GM12878 (cell line): ENCODE data around the gene ISM1. TPM values are rescaled to one million over a fixed set of nuclear protein-coding genes. Genes with fewer than 3 reads are reported as not detected.

Experiments
- ATAC-seq: fragments of 200-7000 bp; cut with Tn5 transposase; 3 replicates; pipeline ENCODE4 v1.9.1; 2020; ENCODE audit warnings: mild to moderate bottlenecking, moderate library complexity
- BruUV-seq: library from RNA; stranded (reverse); fragments of 400-500 nt; replicated peaks from 2 replicates; lab custom pipeline; 2021; lab: Mats Ljungman, UMichigan
- CTCF ChIA-PET: fragments of 300-600 bp; sonication (Branson Sonifier 250); formaldehyde crosslinking; extraction: SDS; loops from one replicate; lab custom pipeline; 2021; ENCODE audit warnings: inconsistent platforms; lab: Yijun Ruan, JAX
- POLR2A ChIA-PET: fragments of 350-600 bp; formaldehyde crosslinking; extraction: SDS; loops from one replicate; lab custom pipeline; 2021; ENCODE audit warnings: inconsistent platforms; lab: Charles Lee
- RAD21 ChIA-PET: fragments of 300-600 bp; sonication (Branson Sonifier 250); formaldehyde crosslinking; loops from one replicate; lab custom pipeline; 2023; ENCODE audit warnings: antibody characterized with exemption; ENCODE audit not compliant: unreplicated experiment; lab: Charles Lee
- SMC1A ChIA-PET: fragments of 300-600 bp; sonication (Branson Sonifier 250); formaldehyde crosslinking; loops from one replicate; lab custom pipeline; 2023; ENCODE audit not compliant: unreplicated experiment, uncharacterized antibody; lab: Charles Lee
- DNase-seq: peaks from one replicate; pipeline ENCODE4 v3.0.0-alpha.2; 2011; ENCODE audit warnings: low read depth, low spot score
- FAIRE-seq: peaks from 3 replicates; lab custom pipeline; 2011; peaks lifted over from hg19 to GRCh38; lab: Jason Lieb, UNC
- H2AFZ ChIP-seq: 2 replicates; pipeline ENCODE4 v1.6.0; 2011; ENCODE audit warnings: low read depth, low read length, control low read depth; ENCODE audit not compliant: control insufficient read depth
- H3K27ac ChIP-seq: 2 replicates; pipeline ENCODE4 v1.5.1; 2011; ENCODE audit warnings: control low read depth; ENCODE audit not compliant: control insufficient read depth, insufficient read depth
- H3K27me3 ChIP-seq, 2 experiments: replicated peaks in 1 of 2; 2 replicates each; pipeline versions ENCODE4 v1.6.0 to v1.6.1; 2011; ENCODE audit warnings: low read length in 1 of 2; ENCODE audit not compliant: control insufficient read depth in 2 of 2, insufficient read depth in 2 of 2
- H3K36me3 ChIP-seq, 2 experiments: 2 replicates each; pipeline ENCODE4 v1.5.1; 2011; ENCODE audit warnings: low read length in 1 of 2; ENCODE audit not compliant: control insufficient read depth in 2 of 2, insufficient read depth in 2 of 2
- H3K4me1 ChIP-seq: 2 replicates; pipeline ENCODE4 v1.6.1; 2011; ENCODE audit warnings: mild to moderate bottlenecking, low read length, moderate library complexity, mixed read lengths; ENCODE audit not compliant: control insufficient read depth, insufficient read depth
- H3K4me2 ChIP-seq: 2 replicates; pipeline ENCODE4 v1.6.0; 2011; ENCODE audit warnings: control low read depth; ENCODE audit not compliant: control insufficient read depth, insufficient read depth
- H3K4me3 ChIP-seq: fragments of 200-600 bp; sonication (generic); 2 replicates; pipeline ENCODE4 v1.5.1; 2016
- H3K79me2 ChIP-seq: 2 replicates; pipeline ENCODE4 v1.6.0; 2011; ENCODE audit warnings: low read length; ENCODE audit not compliant: control insufficient read depth, insufficient read depth
- H3K9ac ChIP-seq: 2 replicates; pipeline ENCODE4 v1.8.0; 2011; ENCODE audit warnings: low read length, control low read depth, mixed read lengths; ENCODE audit not compliant: control insufficient read depth, insufficient read depth
- H3K9me3 ChIP-seq: replicated peaks from 3 replicates; pipeline ENCODE4 v1.5.1; 2011; ENCODE audit warnings: mild to moderate bottlenecking, low read length; ENCODE audit not compliant: control insufficient read depth, insufficient read depth
- H4K20me1 ChIP-seq: 2 replicates; pipeline ENCODE4 v1.6.0; 2011; ENCODE audit not compliant: control insufficient read depth, insufficient read depth
- ASH2L ChIP-seq: fragments of 300-600, 200-600 bp; sonication (generic); IDR thresholded peaks from 2 replicates; pipeline ENCODE4 v1.6.1; 2017; ENCODE audit warnings: low read depth, mild to moderate bottlenecking, borderline replicate concordance
- JUND ChIP-seq: IDR thresholded peaks from 2 replicates; pipeline ENCODE4 v1.6.1; 2012; ENCODE audit warnings: low read depth, mild to moderate bottlenecking, low read length, improper control_type of control experiment, moderate library complexity
- KAT2A ChIP-seq: conservative IDR thresholded peaks from 2 replicates; pipeline ENCODE4 v1.6.1; 2011; ENCODE audit warnings: low read depth, low read length; ENCODE audit not compliant: control insufficient read depth
- MLLT1 ChIP-seq: fragments of 450-650 bp; IDR thresholded peaks from 2 replicates; pipeline ENCODE4 v1.6.1; 2016; ENCODE audit warnings: mild to moderate bottlenecking
- MTA3 ChIP-seq: IDR thresholded peaks from 2 replicates; pipeline ENCODE4 v1.6.1; 2012; ENCODE audit warnings: low read length, inconsistent platforms, borderline replicate concordance
- NFYA ChIP-seq: IDR thresholded peaks from 2 replicates; pipeline ENCODE4 v1.6.1; 2011; ENCODE audit warnings: low read depth, mild to moderate bottlenecking, low read length, improper control_type of control experiment, borderline replicate concordance
- NFYB ChIP-seq: IDR thresholded peaks from 2 replicates; pipeline ENCODE4 v1.6.1; 2011; ENCODE audit warnings: low read depth, mild to moderate bottlenecking, low read length, improper control_type of control experiment, moderate library complexity; ENCODE audit not compliant: insufficient read depth
- NR2C2 ChIP-seq: IDR thresholded peaks from 2 replicates; pipeline ENCODE4 v1.6.1; 2011; ENCODE audit warnings: borderline replicate concordance, low read depth; ENCODE audit not compliant: control insufficient read depth, insufficient read length
- POLR2AphosphoS5 ChIP-seq: IDR thresholded peaks from 2 replicates; pipeline ENCODE4 v1.6.1; 2011; ENCODE audit warnings: mild to moderate bottlenecking, low read length, inconsistent platforms
- RAD21 ChIP-seq: IDR thresholded peaks from 2 replicates; pipeline ENCODE4 v1.6.1; 2011; ENCODE audit warnings: mild to moderate bottlenecking, low read depth, low read length, moderate library complexity; ENCODE audit not compliant: insufficient read depth
- RAD51 ChIP-seq: fragments of 450-650 bp; IDR thresholded peaks from 2 replicates; pipeline ENCODE4 v1.6.1; 2016; ENCODE audit warnings: moderate library complexity, mild to moderate bottlenecking, inconsistent platforms
- ZNF207 ChIP-seq: fragments of 450-650 bp; IDR thresholded peaks from 2 replicates; pipeline ENCODE4 v1.6.1; 2014; ENCODE audit warnings: antibody characterized with exemption, mild to moderate bottlenecking, borderline replicate concordance
- ZNF274 ChIP-seq: IDR thresholded peaks from one replicate; pipeline ENCODE4 v1.8.0; 2011; ENCODE audit not compliant: insufficient read length, insufficient read depth
- ZZZ3 ChIP-seq: IDR thresholded peaks from 2 replicates; pipeline ENCODE4 v1.6.1; 2011; ENCODE audit warnings: low read depth; ENCODE audit not compliant: control insufficient read depth, insufficient read length
- WGBS: methylation state at CpG from one replicate; pipeline ENCODE4 v1.1.6; 2016; ENCODE audit warnings: low lambda C conversion rate; ENCODE audit not compliant: insufficient replicate concordance, insufficient coverage; ENCODE audit errors: missing lambda C conversion rate; 5-methylcytosine and 5-hydroxymethylcytosine counted together
- in situ Hi-C: fragments of 300-500 bp; cut with MboI; formaldehyde crosslinking; loops from 9 replicates; pipeline ENCODE4 v1.14.3; 2018; ENCODE audit warnings: mixed read lengths
- intact Hi-C: fragments of 100-400 bp; cut with micrococcal nuclease; formaldehyde crosslinking; loops from one replicate; pipeline ENCODE4 v1.14.2; 2022; ENCODE audit not compliant: unreplicated experiment
- polyA plus RNA-seq, 11 experiments: library from polyadenylated mRNA; depleted of rRNA in 4 of 11; unstranded in 6 of 11; stranded (reverse) in 5 of 11; fragments of >200 nt; fragmentation: Nextera tagmentation in 4 of 11; fragmentation: Illumina TruSeq in 1 of 11; extraction: Ambion mirVana in 4 of 11; extraction: Trizol in 1 of 11; gene quantifications; 1 replicate in 1 of 11; 2 replicates in 10 of 11; pipeline versions ENCODE4 v1.2.1 to v1.2.3, GENCODE V29; 2011 to 2016; ENCODE audit warnings: inconsistent platforms in 2 of 11, missing spikeins in 2 of 11, low read depth in 1 of 11
- total RNA-seq, 4 experiments: library from RNA; depleted of rRNA in 3 of 4; stranded (reverse); fragments of >200 nt in 3 of 4; fragmentation: Illumina TruSeq in 1 of 4; extraction: Trizol in 1 of 4; gene quantifications; 2 replicates each; pipeline versions ENCODE4 v1.2.1 to v1.2.3, GENCODE V29; 2013 to 2021
- TF ChIP-seq, protein P1 (sequence below): fragments of 450-650 bp; IDR thresholded peaks from 2 replicates; pipeline ENCODE4 v1.6.1; 2016; ENCODE audit warnings: mild to moderate bottlenecking

The ISM1 gene
- total and polyA plus RNA-seq, 10 of the 15 experiments (the other 5 are each of a cell fraction or from before 2014, with no cell fraction given) = 0.01 to 0.03 TPM; not detected in 8

- WGBS = 9% methylated on average over 1 of the region's 1 CpG
- Histone ChIP-seq H3K9me3 (no peaks in the 10 kb centered on the region), H3K4me3 (no peak overlapping the region), H3K27ac (no peak overlapping the region), H3K4me2 (no peak overlapping the region), H3K36me3 (no peaks in the 10 kb centered on the region), H4K20me1 (no peaks in the 10 kb centered on the region), H3K27me3 (no peaks in the 10 kb centered on the region), H3K4me1 (no peaks in the 10 kb centered on the region), H3K79me2 (no peaks in the 10 kb centered on the region), H3K9ac (no peak overlapping the region), H2AFZ (no peak overlapping the region)
- ChIA-PET POLR2A (no interaction called here), SMC1A (no interaction called here), CTCF (interaction anchor here (0.6 to 1.0 kb wide), 2 partner anchors 13 to 37 kb away, joined by 3 read pairs; no protein-coding TSS in a partner anchor), RAD21 (no interaction called here)
- no TSS peak for BruUV-seq
- DNase-seq = no peak
- no peak for ATAC-seq
- TF ChIP-seq RAD51 (no peak), ZZZ3 (no peak), NFYB (no peak), KAT2A (no peak), NR2C2 (no peak), ZNF207 (no peak), POLR2AphosphoS5 (no peak), RAD21 (no peak), ZNF274 (no peak), MLLT1 (no peak), JUND (no peak), ASH2L (no peak), NFYA (no peak), MTA3 (no peak)
- TF ChIP-seq, protein P1, sequence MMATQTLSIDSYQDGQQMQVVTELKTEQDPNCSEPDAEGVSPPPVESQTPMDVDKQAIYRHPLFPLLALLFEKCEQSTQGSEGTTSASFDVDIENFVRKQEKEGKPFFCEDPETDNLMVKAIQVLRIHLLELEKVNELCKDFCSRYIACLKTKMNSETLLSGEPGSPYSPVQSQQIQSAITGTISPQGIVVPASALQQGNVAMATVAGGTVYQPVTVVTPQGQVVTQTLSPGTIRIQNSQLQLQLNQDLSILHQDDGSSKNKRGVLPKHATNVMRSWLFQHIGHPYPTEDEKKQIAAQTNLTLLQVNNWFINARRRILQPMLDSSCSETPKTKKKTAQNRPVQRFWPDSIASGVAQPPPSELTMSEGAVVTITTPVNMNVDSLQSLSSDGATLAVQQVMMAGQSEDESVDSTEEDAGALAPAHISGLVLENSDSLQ = no peak
- in situ Hi-C loops = no loop called here
- FAIRE-seq = no peak
- intact Hi-C loops = no loop called here
These were observed 16.1 kb downstream of the ISM1 start for GRCh38 chr20:13236990-13237720.
